Posterior cingulate gyrus (tissue), 11 donors: ENCODE measurements around the gene LRRTM4.

Source experiments
- DNase-seq, 10 donors: peaks; one replicate each; pipeline versions ENCODE4 v3.0.0 to v3.0.0-alpha.2; 2020 to 2021; ENCODE audit warnings: mixed read lengths in 3 of 10
- intact Hi-C: fragments of 100-400 bp; cut with DNase I; formaldehyde crosslinking; loops from one replicate; pipeline ENCODE4 v1.15.1; 2023

The LRRTM4 gene

DNA sequence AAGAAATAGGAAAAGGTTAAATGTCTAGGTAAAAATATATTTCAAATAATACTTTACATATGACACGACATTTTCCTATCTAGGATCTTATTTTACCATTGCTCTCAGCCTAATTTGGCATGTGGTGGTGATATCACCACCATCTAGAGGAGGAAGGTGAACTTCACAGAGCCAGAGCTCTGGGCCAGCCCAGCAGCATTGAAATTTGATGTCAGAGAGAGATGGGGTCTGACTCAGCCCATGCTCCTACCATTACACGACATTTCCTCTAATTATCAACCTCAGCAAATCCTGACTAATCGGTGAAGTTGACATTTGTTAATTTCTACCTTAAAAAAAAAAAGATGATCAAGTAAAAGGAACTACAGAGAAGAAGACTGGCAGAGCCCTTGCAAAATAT, 42.3 kb downstream of the LRRTM4 start:
- no peak for DNase-seq
- intact Hi-C loops, result no loop called here

- DNase-seq, result no peak
- intact Hi-C loops, result no loop called here
Observed at GRCh38 chr2:77479395-77479794, 42.8 kb downstream of the LRRTM4 start.

- intact Hi-C loops, result no loop called here
- DNase-seq, result no peak
Observed at GRCh38 chr2:77470096-77470495, 52.1 kb downstream of the LRRTM4 start.

- DNase-seq, result peak in 1 of 10 donors; percentile 63
- intact Hi-C loops, result no loop called here
Observed at GRCh38 chr2:77469106-77469505, 53.1 kb downstream of the LRRTM4 start.

DNA sequence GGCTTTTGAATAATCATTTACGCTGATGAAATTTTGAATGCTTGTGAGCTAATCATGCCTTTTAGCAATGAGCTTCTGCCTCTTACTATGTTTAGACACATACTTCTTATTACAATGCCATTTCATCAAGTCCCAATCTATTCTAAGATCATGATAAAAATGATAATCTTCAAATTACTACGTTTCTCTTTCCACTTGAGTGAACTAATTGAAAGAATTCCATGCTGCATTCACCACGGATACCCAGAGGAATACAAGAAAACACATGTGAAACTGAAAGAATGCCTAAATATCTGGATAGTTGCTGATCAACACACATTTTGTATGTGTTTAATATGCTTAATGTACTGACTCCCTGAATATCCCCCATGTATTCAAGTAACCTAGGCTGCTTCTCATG, 62.3 kb downstream of the LRRTM4 start:
- intact Hi-C loops, result no loop called here
- DNase-seq, result no peak

DNA sequence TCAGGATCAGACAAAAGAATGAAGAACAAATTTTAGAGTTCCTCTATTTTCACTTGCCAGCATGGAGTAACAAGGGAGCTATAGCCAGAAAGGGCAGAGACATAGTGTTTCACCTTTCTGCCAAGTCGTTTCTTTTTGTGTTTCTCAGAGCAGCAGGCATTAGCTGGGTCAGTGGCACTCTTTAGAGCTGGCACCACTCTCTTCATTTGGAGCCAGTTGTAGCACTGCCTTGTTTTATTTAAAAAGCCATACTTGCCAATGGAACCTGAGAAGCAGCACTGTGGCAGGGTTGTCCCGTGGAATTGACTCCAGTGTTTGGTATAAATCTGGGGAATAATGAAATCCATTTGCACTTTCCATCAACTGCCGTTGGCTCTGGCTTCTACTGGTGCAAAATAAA, 64.0 kb downstream of the LRRTM4 start:
- intact Hi-C loops, result no loop called here
- peak in 2 of 10 donors; percentile 19 to 49 for DNase-seq

DNA sequence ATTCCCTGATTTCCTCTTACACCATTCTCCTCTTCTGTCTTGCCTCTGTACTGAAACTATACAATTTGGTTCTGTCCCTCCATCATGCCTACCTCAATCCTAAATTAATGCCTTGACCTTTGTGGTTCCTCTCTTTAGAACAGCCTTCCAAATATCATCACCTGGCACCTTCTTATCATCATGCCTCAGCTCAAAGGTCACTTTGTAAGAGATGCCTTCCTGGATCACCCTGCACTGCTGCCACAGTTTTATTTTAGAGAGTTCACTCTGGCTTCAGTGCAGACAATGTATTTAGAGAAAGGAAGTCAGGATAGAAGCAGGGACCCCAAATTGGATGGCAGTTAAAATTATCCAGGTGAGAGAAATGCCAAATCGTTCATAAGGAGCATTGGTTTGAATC, 64.5 kb downstream of the LRRTM4 start:
- intact Hi-C loops, result no loop called here
- no peak for DNase-seq

DNA sequence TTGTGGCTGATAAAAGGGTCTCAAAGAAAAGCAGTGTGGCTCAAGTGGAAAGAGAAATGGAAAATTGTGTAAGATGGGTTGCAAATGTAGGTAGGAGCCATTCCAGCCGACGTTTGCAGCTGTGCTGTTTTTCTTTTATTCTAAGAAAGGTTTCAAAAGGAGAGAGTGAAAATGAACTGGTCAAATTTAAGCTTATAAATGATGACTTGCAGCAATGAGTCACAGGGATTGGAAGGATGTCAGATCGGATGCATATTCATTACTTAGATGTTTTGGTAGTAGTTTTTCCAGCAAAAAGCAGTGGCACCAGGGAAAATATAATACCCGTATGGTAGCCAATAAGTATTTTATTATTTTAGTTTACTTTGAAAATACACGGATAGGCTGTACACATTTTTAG, 79.1 kb downstream of the LRRTM4 start:
- DNase-seq, result no peak
- intact Hi-C loops, result no loop called here

DNA sequence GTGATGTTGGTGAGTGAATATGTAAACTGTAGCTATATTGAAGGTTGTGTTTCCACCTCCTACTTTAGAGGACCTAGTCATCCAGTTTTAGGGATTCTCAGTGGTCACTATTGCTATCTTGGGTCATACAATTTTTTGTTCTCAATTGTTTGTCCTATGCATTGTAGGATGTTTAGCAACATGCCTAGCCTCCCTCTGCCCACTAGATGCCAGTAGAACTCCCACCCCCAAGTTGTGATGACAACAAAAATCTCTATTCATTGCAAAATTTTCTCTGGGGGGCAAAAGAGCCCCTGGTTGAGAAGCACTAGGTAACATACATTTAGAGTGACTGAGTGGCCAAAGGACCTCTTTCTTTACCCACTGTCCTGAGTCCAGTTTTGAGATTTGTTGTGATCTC, 87.3 kb downstream of the LRRTM4 start:
- intact Hi-C loops, result no loop called here
- no peak for DNase-seq

GRCh38 chr2:77428946-77429345, 93.2 kb downstream of the LRRTM4 start:
- DNase-seq, result no peak
- intact Hi-C loops, result no loop called here

- intact Hi-C loops, result no loop called here
- no peak for DNase-seq
Observed at GRCh38 chr2:77421971-77422370, 100.2 kb downstream of the LRRTM4 start.

- DNase-seq, result no peak
Observed at GRCh38 chr2:77418537-77418936, 103.6 kb downstream of the LRRTM4 start.

GRCh38 chr2:77404189-77404588, 118.0 kb downstream of the LRRTM4 start:
- no peak for DNase-seq
- intact Hi-C loops, result no loop called here

More at GRCh38 chr2:77418537-77418936, 103.6 kb downstream of the LRRTM4 start:
- intact Hi-C loops, result no loop called here

DNA sequence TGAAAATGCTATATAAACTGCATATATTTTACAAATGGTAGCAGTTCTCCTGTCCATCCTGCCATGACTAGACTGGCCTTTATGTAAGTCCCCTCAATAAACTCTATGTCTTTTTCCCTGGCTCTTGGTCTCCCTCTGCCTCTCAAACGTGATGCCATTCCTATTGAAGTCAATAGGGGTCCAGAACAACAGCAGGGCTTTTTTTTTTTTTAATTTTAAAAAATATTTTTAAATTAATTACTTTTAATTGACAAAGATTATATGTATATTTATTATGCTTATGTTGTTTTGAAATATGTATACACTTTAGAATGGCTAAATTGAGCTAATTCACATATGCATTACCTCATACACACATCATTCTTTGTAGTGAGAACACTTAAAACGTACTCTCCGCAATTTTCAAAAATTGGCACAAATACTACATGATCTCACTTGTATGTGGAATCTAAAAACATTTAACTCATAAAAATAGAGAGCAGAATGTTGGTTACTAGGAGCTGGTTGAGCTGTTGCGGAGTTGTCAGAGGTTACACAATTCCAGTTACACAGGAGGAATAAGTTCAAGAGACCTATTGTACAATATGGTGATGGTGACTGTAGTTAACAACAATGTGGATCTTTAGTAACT, 123.1 kb downstream of the LRRTM4 start:
- intact Hi-C loops, result no loop called here
- DNase-seq, result no peak

DNA sequence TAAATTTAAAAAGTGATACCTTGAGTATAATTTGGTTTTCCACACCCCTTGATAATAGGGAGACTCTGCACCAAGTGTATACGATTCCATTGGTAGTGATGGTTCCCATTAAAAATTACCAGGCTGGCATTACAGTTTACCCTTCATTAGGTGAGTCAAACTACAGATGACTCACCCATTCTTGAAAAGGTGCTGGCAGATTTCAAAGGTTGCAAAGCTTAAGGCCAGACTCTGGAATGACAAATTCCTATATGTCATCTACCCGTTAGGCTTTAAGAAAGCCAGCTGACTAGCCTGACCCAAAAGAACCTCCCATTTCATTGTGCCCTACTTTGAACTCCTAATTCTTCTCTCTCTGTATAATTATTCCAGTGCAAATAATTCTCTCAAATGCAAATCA, 124.4 kb downstream of the LRRTM4 start:
- DNase-seq, result no peak
- intact Hi-C loops, result no loop called here

DNA sequence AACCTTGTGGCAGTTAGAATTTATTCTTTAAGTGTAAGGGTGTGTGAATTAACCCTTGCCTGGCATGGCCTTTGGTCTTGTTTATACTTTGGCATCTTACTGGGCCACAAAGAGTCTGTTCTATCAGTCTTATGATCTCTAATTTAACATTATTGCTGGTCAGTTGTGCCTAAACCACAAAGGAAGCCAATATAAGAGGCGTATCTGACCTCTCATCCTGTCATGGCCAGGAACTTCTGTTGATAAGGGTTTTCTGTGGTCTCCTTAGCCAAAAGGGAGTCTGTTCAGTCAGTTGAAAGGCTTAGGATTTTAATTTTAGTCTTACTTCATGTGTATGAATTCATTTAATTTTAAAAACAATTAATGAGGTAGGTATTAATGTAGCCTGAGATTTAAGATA, 127.2 kb downstream of the LRRTM4 start:
- DNase-seq, result no peak
- intact Hi-C loops, result no loop called here

- DNase-seq, result no peak
- intact Hi-C loops, result no loop called here
Observed at GRCh38 chr2:77391119-77391518, 131.1 kb downstream of the LRRTM4 start.

DNA sequence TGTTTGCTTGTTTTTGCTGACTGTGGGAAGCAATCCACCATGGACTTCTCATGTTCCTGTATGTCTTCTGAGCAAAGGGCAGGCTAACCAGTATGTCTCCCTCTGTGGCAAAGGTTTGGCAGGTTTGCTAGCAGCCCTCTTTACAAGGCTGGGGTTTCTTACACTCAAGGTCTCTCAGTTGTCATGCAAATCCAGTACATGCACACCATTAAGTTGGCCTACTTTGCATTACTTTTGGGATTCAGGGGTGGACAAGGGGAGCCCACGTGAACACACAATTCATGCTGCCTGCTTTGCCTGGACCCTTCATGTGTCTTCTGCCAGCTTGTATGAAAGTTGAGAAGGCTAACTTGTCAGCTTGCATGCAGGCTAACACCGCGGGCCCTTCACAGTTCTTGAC, 134.9 kb downstream of the LRRTM4 start:
- peak in 1 of 10 donors; percentile 39 for DNase-seq
- intact Hi-C loops, result no loop called here

DNA sequence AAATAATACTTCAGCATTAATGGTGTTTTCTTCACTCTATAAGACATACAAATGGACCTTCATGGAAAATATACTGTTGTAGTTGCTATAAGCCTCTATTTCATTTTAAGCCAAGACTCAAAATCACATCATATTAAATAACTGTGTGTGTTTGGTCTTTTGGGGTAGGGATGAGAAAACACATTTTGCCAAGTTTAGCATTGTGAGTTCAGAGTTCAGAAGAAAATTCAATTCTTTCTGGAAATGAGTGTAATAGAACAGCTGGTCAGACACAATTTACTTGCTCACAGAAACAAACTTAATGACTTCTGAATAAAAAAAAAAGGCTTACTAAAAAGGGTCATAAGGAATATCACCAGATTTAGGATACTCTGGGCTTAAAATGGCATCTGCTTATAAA, 149.5 kb downstream of the LRRTM4 start:
- DNase-seq, result no peak
- intact Hi-C loops, result no loop called here

DNA sequence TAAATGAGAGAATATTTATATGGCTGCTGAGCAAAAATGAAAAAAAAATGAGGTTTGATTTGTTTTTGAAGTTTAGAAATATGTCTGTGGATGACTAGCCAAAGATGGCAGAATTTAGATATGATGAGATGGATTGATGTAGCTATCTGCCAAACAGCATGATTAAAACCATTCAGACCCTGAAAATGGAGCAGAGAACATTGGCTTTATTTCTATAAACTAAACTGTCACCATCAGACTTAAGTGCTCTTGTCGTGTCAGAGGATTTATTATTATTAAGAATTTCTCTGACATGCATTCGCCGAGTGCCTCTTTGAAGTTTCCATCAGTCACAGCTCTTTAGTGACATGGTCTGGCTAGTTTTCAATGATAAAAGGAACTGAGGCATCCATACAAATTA, 151.7 kb downstream of the LRRTM4 start:
- no peak for DNase-seq
- intact Hi-C loops, result no loop called here

DNA sequence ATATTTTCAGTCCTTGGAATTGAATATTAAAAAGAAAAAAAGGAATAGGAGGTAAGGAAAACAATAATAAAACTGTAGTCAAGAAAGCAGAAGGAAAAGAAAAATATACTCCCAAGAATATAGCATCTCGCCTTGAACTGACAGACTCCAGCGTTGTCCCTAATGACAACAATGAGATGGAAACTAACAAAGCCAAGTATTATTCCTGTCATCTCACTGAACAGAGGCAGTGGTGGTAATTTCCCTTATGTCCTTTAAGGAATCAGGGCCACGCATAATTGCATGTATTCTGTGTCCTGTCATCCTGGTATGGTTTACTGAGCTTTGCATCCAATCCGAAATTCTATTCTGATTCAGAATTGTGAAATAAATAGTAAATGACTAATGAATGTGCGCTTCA, 158.9 kb downstream of the LRRTM4 start:
- no peak for DNase-seq
- intact Hi-C loops, result no loop called here

- intact Hi-C loops, result no loop called here
- no peak for DNase-seq
Observed at GRCh38 chr2:77348821-77349220, 173.4 kb downstream of the LRRTM4 start.

- no peak for DNase-seq
- intact Hi-C loops, result no loop called here
Observed at GRCh38 chr2:77336013-77336412, 186.2 kb downstream of the LRRTM4 start.
